GM04503 (cell line): Measurements from ENCODE around the gene NXPH4.

ENCODE experiments used
- DNase-seq: peaks from one replicate; pipeline ENCODE4 v3.0.0-alpha.2; 2012; ENCODE audit warnings: low read depth

Gene NXPH4

GRCh38 chr12:57216014-57216911, at the start of gene NXPH4:
Gene NXPH4 (plus strand): TSS chr12:57216794. CDS start chr12:57216970, 176 bp downstream.
- no peak for DNase-seq

- no peak for DNase-seq
Observed at GRCh38 chr12:57166971-57167371, 49.6 kb upstream of the NXPH4 start.

- no peak for DNase-seq
Observed at GRCh38 chr12:57168058-57168457, 48.5 kb upstream of the NXPH4 start.

GRCh38 chr12:57169046-57169795, 47.4 kb upstream of the NXPH4 start:
- DNase-seq, result no peak

GRCh38 chr12:57169969-57170368, 46.6 kb upstream of the NXPH4 start:
- no peak for DNase-seq

- no peak for DNase-seq
Observed at GRCh38 chr12:57170408-57170807, 46.2 kb upstream of the NXPH4 start.

GRCh38 chr12:57170927-57171326, 45.7 kb upstream of the NXPH4 start:
- no peak for DNase-seq

GRCh38 chr12:57171668-57172067, 44.9 kb upstream of the NXPH4 start:
- DNase-seq, result peak; percentile 58

GRCh38 chr12:57173089-57173488, 43.5 kb upstream of the NXPH4 start:
- no peak for DNase-seq

- no peak for DNase-seq
Observed at GRCh38 chr12:57173683-57174082, 42.9 kb upstream of the NXPH4 start.

- DNase-seq, result peak; percentile 24
Observed at GRCh38 chr12:57175428-57176138, 41.0 kb upstream of the NXPH4 start.

GRCh38 chr12:57176139-57176477, 40.5 kb upstream of the NXPH4 start:
- DNase-seq, result no peak

- no peak for DNase-seq
Observed at GRCh38 chr12:57176846-57177245, 39.7 kb upstream of the NXPH4 start.

- DNase-seq, result no peak
Observed at GRCh38 chr12:57177354-57177753, 39.2 kb upstream of the NXPH4 start.

- DNase-seq, result no peak
Observed at GRCh38 chr12:57178213-57178612, 38.4 kb upstream of the NXPH4 start.

GRCh38 chr12:57179331-57180086, 37.1 kb upstream of the NXPH4 start:
- no peak for DNase-seq

- DNase-seq, result no peak
Observed at GRCh38 chr12:57180321-57180989, 36.1 kb upstream of the NXPH4 start.

GRCh38 chr12:57181072-57181471, 35.5 kb upstream of the NXPH4 start:
- no peak for DNase-seq

GRCh38 chr12:57181561-57182155, 34.9 kb upstream of the NXPH4 start:
- peak; percentile 35 for DNase-seq

GRCh38 chr12:57182918-57183575, 33.5 kb upstream of the NXPH4 start:
- no peak for DNase-seq
